ENCODE results near the gene SEMA5B.
A peak's percentile ranks its signal among the peaks of the same experiment; 100 is the strongest.

SEMA5B gene

DNA sequence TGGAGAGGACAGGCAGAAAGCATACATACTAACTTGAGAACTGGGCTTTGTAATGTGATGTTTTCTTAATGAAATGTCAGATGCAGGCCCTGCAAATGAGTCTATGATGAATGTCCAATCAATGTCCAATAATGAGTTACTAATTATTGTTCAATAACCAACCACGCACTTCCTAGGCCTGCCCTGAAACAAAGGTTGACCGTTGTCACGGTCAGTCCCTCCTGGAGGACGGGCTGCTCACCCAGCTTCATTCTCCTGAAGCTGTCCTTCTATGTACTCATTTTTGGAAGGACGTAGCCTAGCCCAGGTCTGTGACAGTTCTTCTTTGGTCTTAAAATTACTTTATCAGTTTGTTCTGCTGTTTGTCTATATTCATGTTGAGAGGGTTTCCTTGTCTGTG, 30.9 kb upstream of the SEMA5B start:
- no peak for DNase-seq

GRCh38 chr3:123055352-123055751, 27.8 kb upstream of the SEMA5B start:
- DNase-seq, result no peak

- DNase-seq, result no peak
Measured at GRCh38 chr3:123054931-123055330, 27.4 kb upstream of the SEMA5B start.

DNA sequence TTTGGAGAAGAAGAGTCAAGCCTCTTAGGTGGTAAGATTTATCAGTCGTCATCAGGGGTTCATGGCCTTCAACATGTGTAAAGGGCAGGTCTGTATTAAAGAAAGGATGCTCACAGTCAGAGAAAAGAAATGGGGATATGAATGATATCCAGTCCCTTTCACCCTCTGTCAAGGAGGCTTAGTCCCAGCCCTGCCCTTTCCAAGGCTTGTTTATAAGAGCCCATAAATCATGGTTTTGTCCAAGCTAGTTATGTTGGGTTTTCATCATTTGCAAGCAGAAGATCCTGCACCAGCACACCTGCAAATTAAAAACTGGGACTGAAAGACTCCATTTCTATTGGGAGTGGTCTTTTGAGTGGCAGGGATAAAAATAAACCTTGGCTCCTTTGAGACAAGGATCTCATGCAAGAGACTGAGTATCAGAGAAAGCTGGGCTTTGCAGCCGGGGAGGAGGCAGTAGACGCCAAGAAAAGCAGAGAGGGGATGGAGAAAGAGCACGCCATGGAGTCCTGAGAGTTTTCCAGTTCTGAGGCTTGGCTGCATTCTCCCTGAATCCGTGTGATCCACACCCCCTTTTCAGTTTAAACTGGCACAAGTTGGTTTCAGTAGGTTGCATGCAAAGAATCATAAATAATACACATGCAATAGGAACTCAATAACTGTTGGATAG, 26.7 kb upstream of the SEMA5B start:
- no peak for DNase-seq

GRCh38 chr3:123053107-123053506, 25.5 kb upstream of the SEMA5B start:
- DNase-seq, result no peak

DNA sequence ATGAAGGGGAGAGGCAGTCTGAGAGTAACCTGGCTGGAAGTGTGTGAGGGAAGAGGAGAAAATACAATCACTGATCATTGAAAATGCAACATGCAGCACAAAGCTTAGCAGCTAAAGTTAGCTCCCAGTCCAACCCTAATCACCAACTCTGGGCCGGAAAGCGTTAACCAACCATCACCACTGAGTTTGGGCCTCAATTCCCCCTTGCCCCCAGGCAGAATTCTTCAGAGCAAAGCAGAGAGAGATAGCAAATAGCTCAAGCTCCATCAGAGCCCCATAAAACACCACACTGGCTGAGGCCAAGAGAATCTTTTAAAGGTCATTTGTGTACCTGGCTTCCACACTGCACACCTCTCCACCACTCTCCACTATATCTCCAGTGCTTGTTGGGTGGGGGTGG, 23.1 kb upstream of the SEMA5B start:
- DNase-seq, result no peak

DNA sequence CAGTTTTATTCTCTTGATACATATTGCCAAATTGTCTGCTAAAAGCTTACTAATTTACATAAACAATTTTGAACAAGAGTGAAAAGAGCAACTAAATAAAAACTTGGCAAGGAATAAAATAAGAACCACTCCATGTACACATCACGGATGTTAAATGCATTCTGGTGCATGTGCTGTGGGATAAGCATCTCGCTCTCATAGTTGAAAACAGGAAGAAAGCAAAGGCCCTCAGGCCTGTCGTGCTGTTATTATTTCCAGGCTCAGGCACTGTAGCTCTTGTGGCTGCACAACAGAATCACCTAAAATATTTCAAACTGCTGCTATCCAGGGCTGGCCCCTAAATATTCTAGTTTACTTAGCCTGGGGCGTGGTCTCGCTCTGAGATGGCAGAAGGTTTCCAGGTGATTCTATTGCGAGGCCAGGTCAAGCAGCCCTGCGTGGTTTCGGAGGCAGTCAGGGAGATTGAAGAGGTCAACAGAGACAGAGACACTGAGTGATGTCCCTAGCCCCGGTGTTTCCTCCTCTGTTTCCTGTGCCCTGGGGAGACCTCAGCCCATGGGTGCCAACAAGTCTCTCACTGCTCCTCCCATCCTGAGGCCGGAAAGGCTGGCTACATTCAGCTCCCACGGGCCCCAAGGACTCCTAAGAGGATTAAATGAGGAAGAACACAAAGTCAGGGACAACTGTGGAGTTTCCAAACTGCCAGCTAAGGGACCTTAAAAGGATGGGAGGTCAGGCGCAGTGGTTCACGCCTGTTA, 21.1 kb upstream of the SEMA5B start:
- no peak for DNase-seq

DNA sequence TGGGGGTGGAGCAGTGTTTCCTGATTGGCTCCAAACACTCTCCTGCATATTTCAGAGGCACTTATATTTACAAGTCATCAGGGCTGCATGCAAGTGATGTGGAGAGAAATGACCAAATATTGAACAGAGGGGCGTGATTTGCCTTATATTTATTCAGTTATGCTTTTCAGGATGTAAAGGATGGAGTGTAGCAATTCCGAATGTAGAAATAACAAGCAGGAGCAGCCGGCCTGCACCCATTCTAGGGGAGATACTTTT, 19.4 kb upstream of the SEMA5B start:
- DNase-seq, result no peak

DNA sequence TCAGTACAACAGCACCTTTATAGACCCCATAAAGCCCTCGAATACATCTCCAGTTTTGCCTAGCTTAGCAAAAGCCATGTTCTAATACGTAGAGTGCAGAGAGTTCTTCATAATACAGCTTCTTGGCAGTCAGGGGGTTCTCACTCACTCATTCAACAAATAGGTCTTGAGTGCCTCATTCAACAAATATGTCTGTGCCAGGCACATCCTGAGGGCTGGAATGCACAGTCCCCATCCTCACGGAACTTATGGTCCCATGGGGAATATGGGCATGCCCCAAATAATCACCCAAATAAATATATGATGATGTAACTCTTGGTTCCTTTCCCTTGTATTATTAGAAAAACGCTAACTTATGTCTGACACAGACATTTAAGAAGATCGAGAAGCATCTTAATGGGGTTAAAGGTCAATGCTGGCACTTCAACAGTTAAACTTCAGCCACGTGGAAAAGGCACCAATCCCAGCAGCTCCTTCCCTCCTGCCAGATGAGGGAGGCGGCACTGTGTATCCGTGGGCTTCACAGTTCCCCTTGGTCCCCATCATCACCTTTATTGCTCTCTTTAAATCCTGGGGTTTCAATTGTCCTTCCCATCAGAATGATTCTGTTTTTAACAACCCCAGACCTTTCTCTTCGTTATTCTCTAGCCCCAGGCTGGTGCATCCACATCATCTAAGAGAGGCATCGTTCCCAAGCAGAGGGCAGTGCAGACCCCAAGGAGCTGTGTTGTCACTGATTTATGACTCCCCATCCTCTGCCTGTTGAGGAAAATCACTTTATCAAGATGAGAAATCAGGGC, 18.9 kb upstream of the SEMA5B start:
- DNase-seq, result no peak

GRCh38 chr3:123044981-123045763, 17.6 kb upstream of the SEMA5B start:
- no peak for DNase-seq

DNA sequence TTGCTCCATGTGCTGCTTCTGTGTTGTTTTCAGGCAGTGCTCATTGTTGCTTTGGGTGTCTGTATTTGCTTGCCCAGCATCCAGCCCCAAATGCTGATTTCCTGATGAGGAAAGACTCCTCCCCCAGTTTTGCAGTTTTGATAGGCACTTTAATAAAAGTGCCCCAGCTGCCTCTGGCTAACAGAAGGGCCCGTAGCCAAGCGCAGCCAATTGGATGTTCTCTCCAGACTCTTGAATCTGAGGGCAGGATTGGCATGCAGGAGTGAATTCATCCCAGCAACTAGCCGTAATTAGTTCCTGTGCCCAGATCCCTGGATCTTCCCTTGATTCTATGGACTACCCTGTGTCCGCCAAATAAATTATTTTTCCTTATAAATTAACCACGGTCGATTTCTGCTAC, 14.8 kb upstream of the SEMA5B start:
- no peak for DNase-seq

DNA sequence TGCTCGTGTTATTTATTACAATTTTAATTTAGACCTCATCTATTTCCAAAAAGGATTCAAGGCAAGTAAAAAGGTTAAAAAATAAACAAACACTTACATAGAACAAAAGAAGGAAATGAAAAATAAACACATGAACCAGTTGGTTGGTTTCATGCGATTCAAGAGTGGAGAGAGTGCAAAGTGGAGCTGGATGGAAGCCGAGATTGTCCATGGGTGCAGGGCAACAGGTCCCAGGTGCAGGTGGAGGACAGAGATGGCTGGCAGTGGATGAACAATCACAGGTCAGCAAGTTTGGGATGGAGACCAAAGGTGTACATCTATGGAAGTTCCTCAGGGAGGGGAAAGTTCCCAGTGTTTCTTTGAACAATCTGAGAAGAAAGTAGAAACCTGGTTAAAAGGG, 11.6 kb upstream of the SEMA5B start:
- DNase-seq, result no peak

GRCh38 chr3:123038751-123039150, 11.2 kb upstream of the SEMA5B start:
- no peak for DNase-seq

- no peak for DNase-seq
Measured at GRCh38 chr3:123037015-123037375, 9.4 kb upstream of the SEMA5B start.

GRCh38 chr3:123036352-123037014, 8.9 kb upstream of the SEMA5B start:
- no peak for DNase-seq

GRCh38 chr3:123034996-123035395, 7.4 kb upstream of the SEMA5B start:
- no peak for DNase-seq

GRCh38 chr3:123034120-123034519, 6.6 kb upstream of the SEMA5B start:
- DNase-seq, result no peak

DNA sequence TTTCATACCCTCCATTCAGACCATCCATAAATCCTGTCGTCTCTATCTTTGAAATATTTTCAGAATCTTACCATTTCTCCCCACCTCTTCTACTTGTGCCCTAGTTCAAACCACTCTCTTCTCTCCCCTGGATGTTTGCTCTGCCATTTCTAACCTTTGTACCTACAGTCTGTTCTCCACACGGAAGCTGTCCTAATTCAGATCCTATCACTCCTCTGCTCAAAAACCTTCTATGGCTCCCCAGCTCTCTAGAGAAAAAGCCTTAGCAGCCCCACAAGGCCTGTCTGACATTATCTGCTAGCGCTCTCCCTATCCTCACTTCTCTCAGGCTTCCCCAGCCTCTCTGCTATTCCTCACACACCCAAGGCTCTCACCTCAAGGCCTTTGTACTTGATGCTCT, 4.5 kb upstream of the SEMA5B start:
- DNase-seq, result no peak

DNA sequence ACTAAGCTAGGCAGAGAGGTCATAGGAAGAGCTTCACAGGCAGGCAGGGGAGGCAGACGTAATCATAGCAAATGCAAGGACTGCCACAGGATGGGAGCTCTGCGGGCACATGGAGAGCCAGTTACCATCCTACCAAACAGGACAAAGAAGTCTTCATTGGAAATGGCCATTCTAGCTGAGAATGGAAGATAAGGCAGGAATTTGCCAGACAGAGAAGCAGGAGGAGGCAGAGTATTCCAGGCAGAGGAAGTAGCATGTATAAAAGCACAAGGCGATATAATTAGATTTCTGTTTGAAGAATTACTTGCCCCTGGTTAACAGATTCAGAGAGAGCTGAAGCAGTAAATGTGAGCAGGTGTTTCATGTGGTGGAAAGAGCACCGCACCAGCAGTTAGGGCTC, 3.5 kb upstream of the SEMA5B start:
- DNase-seq, result no peak

DNA sequence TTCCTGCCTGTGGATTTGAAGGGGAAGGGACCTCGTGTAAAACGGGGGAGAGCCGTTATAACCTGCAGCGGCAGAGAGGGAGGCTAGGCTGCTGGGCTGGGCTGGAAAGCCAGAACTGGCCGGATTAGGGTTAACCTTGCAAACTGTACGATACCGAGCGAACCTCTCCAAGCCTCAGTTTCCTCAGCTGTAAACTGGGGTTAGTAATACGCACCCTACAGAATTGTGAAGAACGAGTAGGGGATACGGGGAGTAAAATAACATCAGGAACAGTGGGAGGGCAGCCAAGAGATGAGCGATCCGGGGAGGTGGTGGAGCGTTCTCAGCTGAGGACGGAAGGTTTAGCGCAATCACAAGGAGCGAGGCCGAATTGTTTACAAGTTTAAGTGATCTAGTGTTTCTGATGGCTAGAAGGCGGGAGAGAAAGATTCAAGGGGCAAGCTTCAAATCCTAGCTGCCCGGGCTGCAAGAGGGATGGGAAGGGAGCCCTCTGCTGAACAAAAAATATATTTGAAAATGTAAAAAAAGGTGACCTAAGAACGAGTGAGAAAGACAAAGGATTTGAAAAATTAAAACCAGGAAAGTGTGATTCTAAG, 768 bp upstream of the SEMA5B start:
- DNase-seq, result peak in 1 of 2 experiments; percentile 42

- DNase-seq, result no peak
Measured at GRCh38 chr3:123026565-123027291, 835 bp downstream of the SEMA5B start.
